Prostate gland (tissue), 2 donors: ENCODE measurements around the gene TACC2. TPM values are rescaled to one million over a fixed set of nuclear protein-coding genes. Genes with fewer than 3 reads are reported as not detected.

Source experiments
- DNase-seq: peaks from one replicate; pipeline ENCODE4 v3.0.0-alpha.2; 2019; ENCODE audit warnings: low spot score
- H3K27ac ChIP-seq, 2 donors: fragments of 200-600 bp; sonication (generic); 2 replicates each; pipeline ENCODE4 v1.5.1; 2017 to 2019
- H3K27me3 ChIP-seq: fragments of 200-600 bp; sonication (generic); replicated peaks from 2 replicates; pipeline ENCODE4 v1.5.1; 2019; ENCODE audit not compliant: insufficient read depth
- H3K36me3 ChIP-seq, 2 donors: fragments of 200-600 bp; sonication (generic); 1 replicate in 1 of 2; 2 replicates in 1 of 2; pipeline versions ENCODE4 v1.5.1 to v1.8.1; 2017 to 2019
- H3K4me1 ChIP-seq: fragments of 200-600 bp; sonication (generic); replicated peaks from 2 replicates; pipeline ENCODE4 v1.5.1; 2019
- H3K4me3 ChIP-seq, 2 donors: fragments of 200-600 bp; sonication (generic); 2 replicates each; pipeline ENCODE4 v1.5.1; 2017 to 2019
- H3K9me3 ChIP-seq: fragments of 200-600 bp; sonication (generic); 2 replicates; pipeline ENCODE4 v1.5.1; 2017
- POLR2A ChIP-seq: fragments of 450-650 bp; IDR thresholded peaks from one replicate; pipeline ENCODE4 v1.6.1; 2016; ENCODE audit warnings: antibody characterized with exemption, mild to moderate bottlenecking
- POLR2AphosphoS5 ChIP-seq: sonication (generic); formaldehyde crosslinking; IDR thresholded peaks from one replicate; pipeline ENCODE4 v1.6.1; 2017; ENCODE audit warnings: antibody characterized with exemption
- WGBS: methylation state at CpG from one replicate; pipeline ENCODE4 v1.1.5; 2018; 5-methylcytosine and 5-hydroxymethylcytosine counted together
- intact Hi-C: fragments of 100-400 bp; cut with DNase I; formaldehyde crosslinking; loops from one replicate; pipeline ENCODE4 v1.14.2; 2022
- total RNA-seq, 2 donors: library from RNA; depleted of rRNA; stranded (reverse); fragments of >200 nt; gene quantifications; one replicate each; pipeline ENCODE4 v1.1.0, GENCODE V29; 2016
- TF ChIP-seq, protein P1 (sequence below), 4 experiments: fragments of 200-600 bp in 2 of 4; fragments of 450-650 bp in 2 of 4; sonication (generic) in 2 of 4; IDR thresholded peaks; 1 replicate in 3 of 4; 2 replicates in 1 of 4; pipeline ENCODE4 v1.5.1; 2016 to 2019; ENCODE audit warnings: antibody characterized with exemption in 4 of 4, mild to moderate bottlenecking in 2 of 4, moderate library complexity in 2 of 4

The TACC2 gene
- total RNA-seq, 2 donors from 2014 or later, result 101 to 140 TPM

DNA sequence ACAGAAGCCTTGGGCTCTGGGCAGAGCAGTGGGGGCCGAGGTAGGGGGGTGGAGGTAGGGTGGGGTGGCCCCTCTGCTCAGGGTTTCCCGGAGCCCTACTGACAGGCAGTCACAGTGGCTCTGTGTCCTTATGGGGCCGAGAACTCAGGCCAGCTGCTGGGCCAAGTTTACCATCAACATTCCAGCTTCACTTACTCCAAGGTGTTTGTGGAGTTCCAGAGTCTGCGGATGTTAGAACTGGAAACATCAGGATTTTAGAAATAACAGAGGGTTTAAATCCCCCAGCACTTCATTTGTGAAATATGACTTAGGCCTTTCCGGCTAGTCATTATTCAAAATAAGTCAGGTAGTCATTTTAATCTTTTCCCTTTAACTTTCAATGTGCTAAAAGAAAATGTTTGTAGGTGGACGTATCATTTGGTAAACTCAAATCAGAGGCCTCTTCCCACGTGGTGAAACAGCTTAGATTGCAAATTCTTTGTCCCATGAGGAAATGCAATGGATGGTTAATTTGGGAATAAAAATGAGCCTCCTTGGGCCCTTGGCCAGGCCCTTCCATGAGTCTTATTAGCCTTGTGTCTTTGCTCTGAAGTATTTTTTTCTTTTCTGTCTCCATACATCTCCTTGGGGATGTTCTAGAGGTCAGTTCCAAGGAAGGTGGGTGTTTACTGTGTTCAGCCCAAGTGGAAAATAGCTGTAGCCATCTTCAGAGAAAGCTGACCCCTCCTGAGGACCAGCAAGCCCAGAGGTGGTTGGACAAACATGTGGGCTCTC, 182.5 kb downstream of the TACC2 start:
- Histone ChIP-seq H3K4me1 (no peaks in the 10 kb centered on the region), H3K4me3 (no peak overlapping the region), H3K27ac (no peak overlapping the region), H3K36me3 (no peaks in the 10 kb centered on the region), H3K27me3 (no peaks in the 10 kb centered on the region), H3K9me3 (no peaks in the 10 kb centered on the region)
- TF ChIP-seq POLR2A, result no peak
- TF ChIP-seq, protein P1, sequence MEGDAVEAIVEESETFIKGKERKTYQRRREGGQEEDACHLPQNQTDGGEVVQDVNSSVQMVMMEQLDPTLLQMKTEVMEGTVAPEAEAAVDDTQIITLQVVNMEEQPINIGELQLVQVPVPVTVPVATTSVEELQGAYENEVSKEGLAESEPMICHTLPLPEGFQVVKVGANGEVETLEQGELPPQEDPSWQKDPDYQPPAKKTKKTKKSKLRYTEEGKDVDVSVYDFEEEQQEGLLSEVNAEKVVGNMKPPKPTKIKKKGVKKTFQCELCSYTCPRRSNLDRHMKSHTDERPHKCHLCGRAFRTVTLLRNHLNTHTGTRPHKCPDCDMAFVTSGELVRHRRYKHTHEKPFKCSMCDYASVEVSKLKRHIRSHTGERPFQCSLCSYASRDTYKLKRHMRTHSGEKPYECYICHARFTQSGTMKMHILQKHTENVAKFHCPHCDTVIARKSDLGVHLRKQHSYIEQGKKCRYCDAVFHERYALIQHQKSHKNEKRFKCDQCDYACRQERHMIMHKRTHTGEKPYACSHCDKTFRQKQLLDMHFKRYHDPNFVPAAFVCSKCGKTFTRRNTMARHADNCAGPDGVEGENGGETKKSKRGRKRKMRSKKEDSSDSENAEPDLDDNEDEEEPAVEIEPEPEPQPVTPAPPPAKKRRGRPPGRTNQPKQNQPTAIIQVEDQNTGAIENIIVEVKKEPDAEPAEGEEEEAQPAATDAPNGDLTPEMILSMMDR (IDR thresholded peaks at IDR 0.05), result no peak
- no peak for TF ChIP-seq POLR2AphosphoS5
- 73% methylated on average over 7 of the region's 7 CpGs for WGBS
- no peak for DNase-seq
- intact Hi-C loops, result no loop called here

DNA sequence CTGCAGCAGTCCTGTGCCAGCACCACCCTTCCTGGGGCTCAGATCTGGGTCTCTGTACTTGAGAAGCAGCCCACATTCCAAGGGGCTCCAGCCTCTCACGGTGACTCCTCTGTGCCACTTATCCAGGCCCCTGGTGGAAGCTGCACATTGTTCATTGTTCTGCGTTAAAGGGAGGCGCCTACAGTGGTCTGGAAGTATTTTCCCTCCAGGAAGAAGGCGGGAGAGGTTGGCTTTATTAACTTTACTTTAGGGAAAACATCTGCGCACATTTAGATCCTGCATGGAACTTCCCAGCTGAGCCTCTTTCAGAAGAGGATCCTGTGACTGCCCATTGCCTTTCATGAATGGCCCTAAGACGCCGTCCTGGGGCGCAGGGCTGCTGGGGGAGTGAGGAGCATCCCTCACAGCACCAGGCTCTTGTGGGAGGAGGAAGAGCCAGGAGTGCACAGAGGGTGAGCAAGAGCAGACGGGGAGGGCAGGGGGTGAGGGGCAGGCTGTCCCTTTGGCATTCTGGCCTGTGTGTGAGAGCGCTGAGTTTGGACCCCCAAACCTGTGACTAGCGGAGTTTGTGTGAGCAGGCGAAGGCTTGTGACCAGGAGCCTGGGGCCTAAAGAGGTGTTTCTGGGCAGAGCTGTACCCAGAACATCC, 183.5 kb downstream of the TACC2 start:
- no peak overlapping the region for H3K27ac ChIP-seq
- TF ChIP-seq POLR2AphosphoS5 (no peak), POLR2A (no peak)
- TF ChIP-seq, protein P1 (IDR thresholded peaks at IDR 0.05), result no peak
- no peaks in the 10 kb centered on the region for H3K27me3 ChIP-seq
- no peaks in the 10 kb centered on the region for H3K9me3 ChIP-seq
- DNase-seq, result no peak
- WGBS, result 63% methylated on average over 12 of the region's 12 CpGs
- H3K4me3 ChIP-seq, result no peak overlapping the region
- H3K36me3 ChIP-seq, result no peaks in the 10 kb centered on the region
- no peaks in the 10 kb centered on the region for H3K4me1 ChIP-seq
- intact Hi-C loops, result no loop called here

DNA sequence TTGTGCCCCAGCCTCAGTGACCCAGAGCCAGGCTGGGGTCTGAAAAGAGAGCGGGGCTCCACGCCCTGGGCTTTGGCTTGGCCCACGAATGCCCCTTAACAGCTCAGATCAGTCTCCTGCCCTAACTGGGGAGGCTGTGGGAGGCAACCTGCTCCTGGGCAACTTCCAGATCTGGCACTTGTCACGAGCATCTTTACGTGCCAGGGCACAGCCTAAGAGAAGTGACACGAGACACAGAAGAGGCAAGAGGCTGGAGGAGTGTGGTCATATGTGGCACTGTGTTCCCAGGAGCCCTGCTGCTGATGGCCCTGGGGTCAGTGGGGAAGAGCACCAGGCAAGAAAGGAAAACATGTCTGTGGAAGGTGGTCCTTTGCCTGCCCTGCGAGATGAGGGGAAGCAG, 184.4 kb downstream of the TACC2 start:
- no peaks in the 10 kb centered on the region for H3K4me1 ChIP-seq
- no peak overlapping the region for H3K27ac ChIP-seq
- H3K9me3 ChIP-seq, result no peaks in the 10 kb centered on the region
- WGBS, result 76% methylated on average over 7 of the region's 7 CpGs
- H3K27me3 ChIP-seq, result no peaks in the 10 kb centered on the region
- TF ChIP-seq, protein P1 (IDR thresholded peaks at IDR 0.05), result no peak
- TF ChIP-seq POLR2AphosphoS5 (no peak), POLR2A (no peak)
- no peak for DNase-seq
- H3K4me3 ChIP-seq, result no peak overlapping the region
- no peaks in the 10 kb centered on the region for H3K36me3 ChIP-seq
- intact Hi-C loops, result no loop called here

DNA sequence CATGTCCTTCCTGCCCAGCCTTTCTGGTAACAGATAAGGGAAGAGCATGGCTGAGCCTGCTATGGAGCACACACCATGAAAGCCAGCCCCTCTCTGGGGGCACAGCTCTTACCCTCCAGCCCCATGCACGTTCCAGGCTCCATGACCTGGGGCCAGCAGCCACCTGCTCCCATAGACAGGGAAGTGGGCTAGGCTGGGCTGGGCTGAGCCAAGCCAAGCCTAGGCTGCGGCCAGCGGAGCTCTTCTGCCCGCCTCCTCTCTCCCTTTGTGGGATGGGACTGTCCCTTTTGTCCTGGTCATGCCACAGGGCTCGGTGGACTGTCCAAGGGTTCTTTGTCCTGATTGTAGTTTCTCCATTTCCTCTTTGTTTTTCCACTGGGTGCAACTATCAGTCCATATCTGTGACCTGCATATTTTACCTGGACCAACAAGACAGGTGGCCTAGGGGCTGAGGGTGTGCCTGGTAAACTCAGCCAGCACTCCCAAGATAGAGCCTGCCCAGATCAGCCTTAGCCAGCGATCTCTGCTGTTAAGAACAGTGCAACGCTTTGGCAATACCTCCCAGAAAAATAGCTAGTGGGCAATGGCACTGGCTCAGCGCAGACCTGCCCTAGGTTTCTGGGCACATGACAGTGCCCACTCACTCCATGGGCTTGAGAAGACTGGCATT, 184.9 kb downstream of the TACC2 start:
- Histone ChIP-seq H3K4me1 (no peaks in the 10 kb centered on the region), H3K27me3 (no peaks in the 10 kb centered on the region), H3K27ac (no peak overlapping the region), H3K4me3 (no peak overlapping the region), H3K9me3 (no peaks in the 10 kb centered on the region), H3K36me3 (no peaks in the 10 kb centered on the region)
- TF ChIP-seq POLR2A, result no peak
- TF ChIP-seq POLR2AphosphoS5, result no peak
- TF ChIP-seq, protein P1 (IDR thresholded peaks at IDR 0.05), result no peak
- 93% methylated on average over 8 of the region's 8 CpGs for WGBS
- intact Hi-C loops, result no loop called here
- DNase-seq, result no peak
